HG02970 (cell line): Measurements from ENCODE around the gene TLR9.

Experiments used
- ATAC-seq: cut with Tn5 transposase; IDR thresholded peaks from one replicate; pipeline ENCODE4 v1.9.1; 2021; ENCODE audit warnings: mild to moderate bottlenecking, moderate library complexity, moderate number of reproducible peaks; ENCODE audit not compliant: unreplicated experiment, low FRiP score

TLR9 gene

GRCh38 chr3:52176180-52176752, 49.2 kb downstream of the TLR9 start:
- no peak for ATAC-seq

GRCh38 chr3:52175416-52176179, 49.8 kb downstream of the TLR9 start:
- no peak for ATAC-seq

GRCh38 chr3:52174896-52175295, 50.5 kb downstream of the TLR9 start:
- no peak for ATAC-seq

GRCh38 chr3:52173101-52173500, 52.3 kb downstream of the TLR9 start:
- no peak for ATAC-seq

- ATAC-seq: no peak
Measured at GRCh38 chr3:52172262-52172757, 53.1 kb downstream of the TLR9 start.

- no peak for ATAC-seq
Measured at GRCh38 chr3:52171514-52172261, 53.8 kb downstream of the TLR9 start.
